ENCODE results near the gene AOX1.
"Not testable (repeated sequence)": the region's sequence is repeated elsewhere in the genome, so short reads cannot be mapped to it uniquely, and the experiment has no call there.

Gene AOX1

GRCh38 chr2:200631287-200631686 is 45.5 kb downstream of the AOX1 start:
- no peak for DNase-seq

GRCh38 chr2:200634231-200634964 is 48.6 kb downstream of the AOX1 start:
- no peak for DNase-seq

- no peak for DNase-seq
Observed at GRCh38 chr2:200635251-200635650, 49.4 kb downstream of the AOX1 start.

GRCh38 chr2:200637901-200638300 is 52.1 kb downstream of the AOX1 start:
- DNase-seq: no peak

GRCh38 chr2:200640176-200640575 is 54.4 kb downstream of the AOX1 start:
- DNase-seq: no peak

- no peak for DNase-seq
Observed at GRCh38 chr2:200640901-200641300, 55.1 kb downstream of the AOX1 start.

- DNase-seq: not testable (repeated sequence)
Observed at GRCh38 chr2:200648518-200649281, 62.9 kb downstream of the AOX1 start.

GRCh38 chr2:200649724-200650123 is 63.9 kb downstream of the AOX1 start:
- no peak for DNase-seq

- DNase-seq: no peak
Observed at GRCh38 chr2:200650195-200650594, 64.4 kb downstream of the AOX1 start.

- no peak for DNase-seq
Observed at GRCh38 chr2:200652158-200652557, 66.3 kb downstream of the AOX1 start.

GRCh38 chr2:200653021-200653420 is 67.2 kb downstream of the AOX1 start:
- no peak for DNase-seq

GRCh38 chr2:200654823-200655222 is 69.0 kb downstream of the AOX1 start:
- DNase-seq: no peak

- DNase-seq: no peak
Observed at GRCh38 chr2:200655918-200656580, 70.2 kb downstream of the AOX1 start.

GRCh38 chr2:200658278-200658864 is 72.6 kb downstream of the AOX1 start:
- DNase-seq: no peak

- DNase-seq: no peak
Observed at GRCh38 chr2:200659410-200659809, 73.6 kb downstream of the AOX1 start.

- DNase-seq: no peak
Observed at GRCh38 chr2:200661477-200661876, 75.7 kb downstream of the AOX1 start.

GRCh38 chr2:200662727-200663126 is 76.9 kb downstream of the AOX1 start:
- DNase-seq: no peak

- DNase-seq: no peak
Observed at GRCh38 chr2:200664770-200665494, 79.1 kb downstream of the AOX1 start.

GRCh38 chr2:200665626-200666453 is 80.0 kb downstream of the AOX1 start:
- no peak for DNase-seq

GRCh38 chr2:200667413-200667812 is 81.6 kb downstream of the AOX1 start:
- DNase-seq: no peak

- no peak for DNase-seq
Observed at GRCh38 chr2:200668478-200668877, 82.7 kb downstream of the AOX1 start.

GRCh38 chr2:200669308-200669707 is 83.5 kb downstream of the AOX1 start:
- DNase-seq: no peak
